Calu3 (cell line): ENCODE results near the gene TPRX2. TPM values are rescaled to one million over a fixed set of nuclear protein-coding genes. Genes with fewer than 3 reads are reported as not detected.
"Not testable (repeated sequence)": the region's sequence is repeated elsewhere in the genome, so short reads cannot be mapped to it uniquely, and the experiment has no call there.

ENCODE experiments used
- BruUV-seq: library from RNA; stranded (reverse); fragments of 400-500 nt; replicated peaks from 2 replicates; lab custom pipeline; 2021; lab: Mats Ljungman, UMichigan
- CTCF ChIA-PET: fragments of 300-600 bp; sonication (Branson Sonifier 250); formaldehyde crosslinking; loops from one replicate; lab custom pipeline; 2022; ENCODE audit warnings: antibody characterized with exemption; lab: Charles Lee
- DNase-seq: peaks from one replicate; pipeline ENCODE4 v3.0.0; 2022
- H3K27ac Mint-ChIP-seq: one replicate; pipeline ENCODE4 v1.8.0; 2022; ENCODE audit warnings: mixed read lengths; ENCODE audit not compliant: unreplicated experiment
- H3K27me3 Mint-ChIP-seq: one replicate; pipeline ENCODE4 v1.8.0; 2022; ENCODE audit warnings: mixed read lengths; ENCODE audit not compliant: unreplicated experiment
- H3K36me3 Mint-ChIP-seq: one replicate; pipeline ENCODE4 v1.8.0; 2022; ENCODE audit warnings: mild to moderate bottlenecking, moderate library complexity, mixed read lengths; ENCODE audit not compliant: insufficient read depth, unreplicated experiment
- H3K4me1 Mint-ChIP-seq: one replicate; pipeline ENCODE4 v1.8.0; 2022; ENCODE audit warnings: mild to moderate bottlenecking, low read depth, mixed read lengths; ENCODE audit not compliant: unreplicated experiment
- H3K4me3 Mint-ChIP-seq: one replicate; pipeline ENCODE4 v1.8.0; 2022; ENCODE audit warnings: mild to moderate bottlenecking, low read depth, moderate library complexity, mixed read lengths; ENCODE audit not compliant: unreplicated experiment
- H3K9me3 Mint-ChIP-seq: one replicate; pipeline ENCODE4 v1.8.0; 2022; ENCODE audit warnings: low read depth, mixed read lengths; ENCODE audit not compliant: unreplicated experiment
- intact Hi-C: fragments of 100-400 bp; cut with micrococcal nuclease; formaldehyde crosslinking; loops from one replicate; pipeline ENCODE4 v1.10.0; 2022; ENCODE audit not compliant: unreplicated experiment
- total RNA-seq: library from RNA; stranded (reverse); gene quantifications from 2 replicates; pipeline ENCODE4 v1.2.3, GENCODE V29; 2022
- TF ChIP-seq, protein P1 (sequence below): fragments of 200-600 bp; IDR thresholded peaks from one replicate; pipeline ENCODE4 v1.8.0; 2022; ENCODE audit warnings: antibody characterized with exemption; ENCODE audit not compliant: unreplicated experiment

TPRX2 gene
- total RNA-seq, 1 experiment from 2014 or later = not detected

DNA sequence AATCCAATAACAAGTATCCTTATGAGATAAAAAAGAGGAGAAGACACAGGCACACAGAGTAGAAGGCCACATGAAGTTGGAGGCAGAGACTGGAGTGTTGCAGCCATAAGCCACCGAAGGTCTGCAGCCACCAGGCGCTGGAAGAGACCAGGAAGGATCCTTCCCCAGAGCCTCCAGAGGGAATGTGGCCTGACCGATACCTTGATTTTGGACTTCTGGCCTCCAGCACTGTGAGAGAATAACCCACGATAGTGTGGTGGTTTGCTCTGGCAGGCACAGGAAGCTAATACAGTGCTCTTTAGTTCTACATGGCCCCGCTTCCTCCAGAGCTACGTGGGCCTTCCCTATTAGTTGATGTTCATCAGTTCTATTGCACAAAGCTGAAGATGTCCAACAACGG lies 42.3 kb downstream of the TPRX2 start:
- BruUV-seq = no TSS peak
- Mint-ChIP-seq H3K4me1 (no peaks in the 10 kb centered on the region), H3K27ac (no peak overlapping the region), H3K4me3 (no peak overlapping the region), H3K9me3 (no peaks in the 10 kb centered on the region), H3K27me3 (peaks cover 52% of the 10 kb centered on the region), H3K36me3 (no peaks in the 10 kb centered on the region)
- DNase-seq = no peak
- intact Hi-C loops = no loop called here
- TF ChIP-seq, protein P1, sequence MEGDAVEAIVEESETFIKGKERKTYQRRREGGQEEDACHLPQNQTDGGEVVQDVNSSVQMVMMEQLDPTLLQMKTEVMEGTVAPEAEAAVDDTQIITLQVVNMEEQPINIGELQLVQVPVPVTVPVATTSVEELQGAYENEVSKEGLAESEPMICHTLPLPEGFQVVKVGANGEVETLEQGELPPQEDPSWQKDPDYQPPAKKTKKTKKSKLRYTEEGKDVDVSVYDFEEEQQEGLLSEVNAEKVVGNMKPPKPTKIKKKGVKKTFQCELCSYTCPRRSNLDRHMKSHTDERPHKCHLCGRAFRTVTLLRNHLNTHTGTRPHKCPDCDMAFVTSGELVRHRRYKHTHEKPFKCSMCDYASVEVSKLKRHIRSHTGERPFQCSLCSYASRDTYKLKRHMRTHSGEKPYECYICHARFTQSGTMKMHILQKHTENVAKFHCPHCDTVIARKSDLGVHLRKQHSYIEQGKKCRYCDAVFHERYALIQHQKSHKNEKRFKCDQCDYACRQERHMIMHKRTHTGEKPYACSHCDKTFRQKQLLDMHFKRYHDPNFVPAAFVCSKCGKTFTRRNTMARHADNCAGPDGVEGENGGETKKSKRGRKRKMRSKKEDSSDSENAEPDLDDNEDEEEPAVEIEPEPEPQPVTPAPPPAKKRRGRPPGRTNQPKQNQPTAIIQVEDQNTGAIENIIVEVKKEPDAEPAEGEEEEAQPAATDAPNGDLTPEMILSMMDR = no peak
- CTCF ChIA-PET = no interaction called here

DNA sequence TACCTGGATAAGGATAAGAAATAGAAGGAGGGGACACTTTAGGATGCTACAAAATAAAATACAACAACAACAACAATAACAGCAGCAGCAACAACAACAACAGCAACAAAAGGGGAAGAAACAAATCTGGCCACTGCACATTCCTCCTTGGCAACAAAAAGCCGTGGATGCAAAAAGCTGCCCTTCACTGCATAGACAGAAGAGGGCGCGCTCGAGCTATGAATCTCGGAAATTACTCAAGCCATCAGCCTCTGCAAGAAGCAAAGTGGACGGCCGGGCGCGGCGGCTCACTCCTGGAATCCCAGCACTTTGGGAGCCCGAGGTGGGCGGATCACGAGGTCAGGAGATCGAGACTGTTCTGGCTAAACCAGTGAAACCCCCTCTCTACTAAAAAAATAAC lies 50.3 kb downstream of the TPRX2 start:
- H3K4me1 Mint-ChIP-seq, H3K9me3 Mint-ChIP-seq, CTCF ChIA-PET, intact Hi-C loops, H3K4me3 Mint-ChIP-seq, H3K27ac Mint-ChIP-seq, H3K36me3 Mint-ChIP-seq, BruUV-seq, H3K27me3 Mint-ChIP-seq: not testable (repeated sequence)
- DNase-seq = peak; percentile 83
- TF ChIP-seq, protein P1 = peak; percentile 70

DNA sequence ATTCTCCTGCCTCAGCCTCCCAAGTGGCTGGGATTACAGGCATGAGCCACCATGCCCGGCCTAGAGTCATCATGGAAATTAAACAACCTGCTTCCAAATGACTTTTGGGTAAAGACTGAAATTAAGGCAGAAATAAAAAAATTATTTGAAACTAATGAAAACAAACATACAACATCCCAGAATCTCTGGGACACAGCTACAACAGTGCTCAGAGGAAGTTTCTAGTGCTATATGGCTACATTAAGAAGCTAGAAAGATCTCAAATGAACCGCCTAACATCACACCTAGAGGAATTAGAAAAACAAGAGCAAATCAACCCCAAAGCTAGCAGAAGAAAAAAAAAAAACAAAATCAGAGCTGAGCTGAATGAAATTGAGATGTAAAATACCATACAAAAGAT lies 51.2 kb downstream of the TPRX2 start:
- BruUV-seq, intact Hi-C loops, H3K4me1 Mint-ChIP-seq, H3K27ac Mint-ChIP-seq, H3K36me3 Mint-ChIP-seq, CTCF ChIA-PET, H3K9me3 Mint-ChIP-seq, DNase-seq, H3K27me3 Mint-ChIP-seq, H3K4me3 Mint-ChIP-seq: not testable (repeated sequence)

Other genes starting within 250 kb of the TPRX2 start
- gene EHD2, start 145.8 kb upstream of the TPRX2 start, total RNA-seq = 52.3 and 71.5 TPM in 2 replicates
- gene NOP53, start 113.7 kb upstream of the TPRX2 start, total RNA-seq = 193 and 222 TPM in 2 replicates
- gene SELENOW, start 80.5 kb upstream of the TPRX2 start, total RNA-seq = 466 and 506 TPM in 2 replicates
- not detected in 2 replicates for gene TPRX1, start 54.7 kb upstream of the TPRX2 start, total RNA-seq
- not detected in 2 replicates for gene CRX, start 37.3 kb upstream of the TPRX2 start, total RNA-seq
- gene SULT2A1, start 27.1 kb downstream of the TPRX2 start, total RNA-seq = not detected in 2 replicates
- not detected in 2 replicates for gene BSPH1, start 132.9 kb downstream of the TPRX2 start, total RNA-seq
- not detected in 2 replicates for gene ELSPBP1, start 135.4 kb downstream of the TPRX2 start, total RNA-seq
- gene CABP5, start 184.8 kb downstream of the TPRX2 start, total RNA-seq = not detected in 2 replicates